ENCODE results near the gene PLCB1. TPM values are rescaled to one million over a fixed set of nuclear protein-coding genes. Genes with fewer than 3 reads are reported as not detected.

Gene PLCB1
- total RNA-seq, 6 experiments from 2014 or later, result 17.2 to 25.7 (median 23.1) TPM

GRCh38 chr20:8808202-8808535 lies 676.1 kb downstream of the PLCB1 start:
- Mint-ChIP-seq H3K27me3 (ENCODE audit: insufficient read depth) (no peaks in the 10 kb centered on the region), H3K9me3 (no peaks in the 10 kb centered on the region), H3K36me3 (ENCODE audit: low read depth) (peaks cover 5% of the 10 kb centered on the region; the same call in 1 of the 2 replicates), H3K27ac (no peak overlapping the region), H3K4me3 (no peak overlapping the region), H3K4me1 (ENCODE audit: low read depth) (peaks cover 12% of the 10 kb centered on the region)
- TF ChIP-seq CTCF (IDR thresholded peaks at IDR 0.05), result no peak
- DNase-seq, result no peak

GRCh38 chr20:8809107-8809953 lies 677.3 kb downstream of the PLCB1 start:
- Mint-ChIP-seq H3K9me3 (no peaks in the 10 kb centered on the region), H3K4me1 (ENCODE audit: low read depth) (peaks cover 12% of the 10 kb centered on the region), H3K27ac (no peak overlapping the region), H3K36me3 (ENCODE audit: low read depth) (0 out of 2 replicates have a peak, but pooled peaks cover 5% of the 10 kb centered on the region), H3K4me3 (no peak overlapping the region), H3K27me3 (ENCODE audit: insufficient read depth) (no peaks in the 10 kb centered on the region)
- no peak for DNase-seq
- no peak for TF ChIP-seq CTCF (IDR thresholded peaks at IDR 0.05)

DNA sequence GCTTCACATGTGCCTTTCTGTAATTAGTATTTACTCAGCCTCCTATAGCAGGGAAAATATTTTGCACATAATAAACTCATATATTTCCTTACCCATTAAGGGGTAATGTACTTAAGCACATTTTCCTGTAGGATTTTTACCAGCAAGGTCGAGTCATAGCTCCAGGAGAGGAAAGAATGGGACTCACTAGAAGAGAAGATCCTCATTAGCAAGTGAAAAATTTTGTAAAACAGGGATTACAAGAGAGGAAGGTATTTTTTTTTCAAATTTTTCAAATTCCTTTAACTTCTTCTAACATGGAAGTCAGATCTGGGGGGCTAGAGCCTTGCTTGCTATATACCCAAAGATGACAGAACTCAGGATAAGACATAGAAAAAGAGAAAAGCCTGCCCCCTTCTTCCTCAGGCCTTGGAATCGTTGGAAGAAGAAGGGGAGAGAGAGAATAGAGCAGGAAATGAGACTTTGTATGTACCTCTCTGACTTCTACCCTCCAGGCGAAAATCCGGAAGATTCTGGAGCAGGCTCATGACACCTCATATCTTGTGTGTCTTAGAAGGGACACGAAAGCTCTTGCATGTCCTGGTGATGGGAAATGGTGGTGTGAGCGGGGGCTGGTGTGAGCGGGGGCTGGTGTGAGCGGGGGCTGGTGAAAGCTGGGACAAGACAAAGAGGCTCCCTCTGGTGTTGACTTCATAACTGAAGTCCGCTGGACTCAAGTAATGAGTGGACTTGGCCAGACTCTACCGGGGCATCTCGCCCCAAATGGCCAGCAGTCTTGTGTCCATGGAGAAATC lies 679.9 kb downstream of the PLCB1 start:
- no peak for DNase-seq
- no peak; the same call in 1 of the 2 replicates for TF ChIP-seq CTCF (IDR thresholded peaks at IDR 0.05)
- no peak overlapping the region for H3K27ac Mint-ChIP-seq
- no peaks in the 10 kb centered on the region for H3K9me3 Mint-ChIP-seq
- no peaks in the 10 kb centered on the region for H3K27me3 Mint-ChIP-seq (ENCODE audit: insufficient read depth)
- H3K4me1 Mint-ChIP-seq (ENCODE audit: low read depth), result peaks cover 12% of the 10 kb centered on the region
- H3K4me3 Mint-ChIP-seq, result no peak overlapping the region
- 0 out of 2 replicates have a peak, but pooled peaks cover 5% of the 10 kb centered on the region for H3K36me3 Mint-ChIP-seq (ENCODE audit: low read depth)

DNA sequence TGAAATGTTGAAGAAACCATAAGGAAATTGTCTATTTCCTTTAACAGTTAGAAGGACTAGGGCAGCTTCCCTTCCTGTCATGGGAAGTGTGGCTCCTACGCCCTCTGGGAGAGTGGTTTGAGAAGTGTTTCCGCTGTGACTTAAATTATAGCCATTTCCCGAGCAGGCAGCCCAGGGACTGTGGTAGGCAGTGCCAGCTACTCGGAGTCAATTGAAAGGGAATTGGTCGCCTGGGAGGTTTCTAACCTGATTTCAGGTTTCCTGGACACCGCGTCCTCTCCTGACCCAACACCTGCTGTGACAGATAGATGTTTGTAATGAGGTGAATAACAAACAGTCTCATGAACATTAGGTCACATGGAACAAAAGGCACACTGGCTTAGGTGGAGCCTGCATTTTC lies 680.8 kb downstream of the PLCB1 start:
- DNase-seq, result no peak
- no peak overlapping the region for H3K4me3 Mint-ChIP-seq
- H3K9me3 Mint-ChIP-seq, result no peaks in the 10 kb centered on the region
- peaks cover 12% of the 10 kb centered on the region for H3K4me1 Mint-ChIP-seq (ENCODE audit: low read depth)
- no peaks in the 10 kb centered on the region for H3K27me3 Mint-ChIP-seq (ENCODE audit: insufficient read depth)
- 0 out of 2 replicates have a peak, but pooled peaks cover 5% of the 10 kb centered on the region for H3K36me3 Mint-ChIP-seq (ENCODE audit: low read depth)
- TF ChIP-seq CTCF (IDR thresholded peaks at IDR 0.05), result no peak
- H3K27ac Mint-ChIP-seq, result no peak overlapping the region

GRCh38 chr20:8815208-8815607 lies 683.1 kb downstream of the PLCB1 start:
- no peak for DNase-seq
- Mint-ChIP-seq H3K4me3 (no peak overlapping the region), H3K4me1 (ENCODE audit: low read depth) (peaks cover 12% of the 10 kb centered on the region), H3K9me3 (no peaks in the 10 kb centered on the region), H3K27me3 (ENCODE audit: insufficient read depth) (no peaks in the 10 kb centered on the region), H3K36me3 (ENCODE audit: low read depth) (0 out of 2 replicates have a peak, but pooled peaks cover 5% of the 10 kb centered on the region), H3K27ac (no peak overlapping the region)
- no peak for TF ChIP-seq CTCF (IDR thresholded peaks at IDR 0.05)

Measured in HFFc6 (cell line).